Activated CD8-positive, alpha-beta memory T cell treated with anti-CD3 and anti-CD28 coated beads for 36 hours (primary cell): ENCODE results near the gene SOCS7. TPM values are rescaled to one million over a fixed set of nuclear protein-coding genes. Genes with fewer than 3 reads are reported as not detected.

ENCODE experiments used
- CTCF ChIA-PET: fragments of 350-600 bp; sonication (Branson Sonifier 250); formaldehyde crosslinking; loops from one replicate; lab custom pipeline; 2021; ENCODE audit warnings: antibody characterized with exemption; lab: Charles Lee
- POLR2A ChIA-PET: fragments of 350-600 bp; sonication (Branson Sonifier 250); formaldehyde crosslinking; loops from one replicate; lab custom pipeline; 2021; ENCODE audit warnings: antibody characterized with exemption; lab: Charles Lee
- total RNA-seq, 2 experiments: library from RNA; stranded (reverse); gene quantifications; one replicate each; pipeline ENCODE4 v1.2.3, GENCODE V29; 2021

SOCS7 gene
- total RNA-seq, 2 experiments from 2014 or later = 19.9 to 23.4 TPM

GRCh38 chr17:38448208-38448771 is 96.6 kb downstream of the SOCS7 start:
- POLR2A ChIA-PET = no interaction called here
- CTCF ChIA-PET = interaction anchor here (1.1 kb wide), 1 partner anchor 37 kb away, joined by 3 read pairs; no protein-coding TSS in a partner anchor

GRCh38 chr17:38449364-38449763 is 97.7 kb downstream of the SOCS7 start:
- POLR2A ChIA-PET = no interaction called here
- CTCF ChIA-PET = interaction anchor here (1.2 kb wide), 1 partner anchor 10 kb away, joined by 4 read pairs; no protein-coding TSS in a partner anchor

GRCh38 chr17:38450557-38451029 is 98.9 kb downstream of the SOCS7 start:
- CTCF ChIA-PET = interaction anchor here (1.2 kb wide), 1 partner anchor 9 kb away, joined by 4 read pairs; no protein-coding TSS in a partner anchor
- POLR2A ChIA-PET = no interaction called here

GRCh38 chr17:38451030-38451839 is 99.6 kb downstream of the SOCS7 start:
- ChIA-PET POLR2A (interaction anchor here (0.6 kb wide), 1 partner anchor 127 kb away, joined by 4 read pairs; no protein-coding TSS in a partner anchor), CTCF (no interaction called here)

DNA sequence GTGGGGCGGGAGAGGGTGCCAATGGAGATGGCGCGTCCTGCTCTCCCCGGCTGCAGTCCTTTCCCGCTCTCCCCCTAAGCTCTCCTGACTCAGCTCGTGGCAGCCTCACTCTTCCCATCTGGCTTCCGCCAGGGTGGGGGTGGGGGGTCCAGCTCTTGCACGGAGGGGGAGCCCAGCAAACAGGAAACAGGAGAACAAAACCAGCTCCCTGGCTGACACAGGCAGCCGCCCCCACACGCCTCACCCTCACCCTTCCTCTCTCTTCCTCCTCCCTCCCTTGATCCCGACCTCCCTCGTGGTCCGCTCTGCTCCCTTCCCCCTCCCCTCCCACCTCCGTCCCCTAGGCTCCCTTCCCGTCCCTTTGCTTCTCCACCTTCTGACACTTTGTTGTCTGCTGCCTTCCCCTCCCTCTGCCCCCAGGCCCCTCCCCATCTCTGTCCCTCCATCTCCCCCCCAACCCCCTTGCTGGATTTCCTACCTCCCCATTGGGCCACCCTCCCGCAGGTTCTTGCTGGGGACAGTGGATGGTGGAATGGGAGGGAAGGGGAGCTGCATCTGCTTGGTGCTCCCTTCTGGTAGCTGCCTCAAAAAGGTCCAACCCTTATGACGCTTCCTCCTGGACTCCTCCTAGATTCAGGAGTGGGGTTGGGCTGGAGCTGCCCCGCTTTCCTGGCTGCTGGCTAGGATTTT is 100.3 kb downstream of the SOCS7 start:
- ChIA-PET CTCF (no interaction called here), POLR2A (no interaction called here)

DNA sequence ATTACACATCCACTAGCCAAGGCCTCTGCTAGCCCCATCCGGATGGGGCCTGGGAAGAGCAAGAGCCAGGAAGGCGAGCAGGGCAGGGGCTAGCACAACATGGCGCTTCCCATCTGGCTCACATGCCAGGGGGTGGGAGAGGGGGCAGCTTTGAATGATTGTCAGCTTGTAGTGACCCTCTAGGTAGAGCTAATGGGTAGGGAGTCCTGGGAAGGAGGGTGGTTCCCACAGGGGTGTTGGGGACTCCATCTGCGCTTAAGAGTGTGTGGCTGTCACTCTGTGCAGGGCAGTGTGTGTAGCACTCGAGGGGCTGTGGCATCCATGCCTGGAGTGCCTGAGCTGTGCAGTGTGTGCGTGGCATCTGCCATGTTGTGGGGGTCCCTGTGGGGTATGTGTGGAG is 101.1 kb downstream of the SOCS7 start:
- POLR2A ChIA-PET = no interaction called here

DNA sequence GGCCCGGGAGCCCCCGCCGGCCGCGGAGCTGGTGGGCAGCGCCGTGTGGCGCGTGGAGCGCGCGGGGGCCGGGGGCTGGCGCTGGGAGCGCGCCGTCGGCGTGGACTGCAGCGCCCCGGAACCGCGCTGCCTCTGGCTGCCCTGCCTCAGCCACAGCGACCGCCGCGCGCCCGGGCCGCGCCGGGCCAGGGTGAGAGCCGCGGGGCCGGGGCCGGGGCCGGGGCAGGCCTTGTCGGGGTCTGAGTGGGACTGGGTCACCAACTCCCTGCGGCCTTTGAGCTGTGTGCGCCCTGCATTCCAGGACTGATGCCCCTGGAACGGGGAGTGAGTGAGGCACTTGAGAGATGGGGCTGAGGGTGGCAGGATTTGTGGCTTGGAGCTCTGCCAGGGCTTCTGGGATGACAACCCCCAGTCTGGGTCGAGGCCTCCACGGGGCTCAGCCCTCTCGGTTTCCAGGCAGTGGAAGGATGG is 102.3 kb downstream of the SOCS7 start:
- POLR2A ChIA-PET = no interaction called here
- CTCF ChIA-PET = interaction anchor here (0.9 kb wide), 1 partner anchor 31 kb away, joined by 3 read pairs; no protein-coding TSS in a partner anchor

More for the DNA sequence above, 101.1 kb downstream of the SOCS7 start:
- CTCF ChIA-PET = no interaction called here

DNA sequence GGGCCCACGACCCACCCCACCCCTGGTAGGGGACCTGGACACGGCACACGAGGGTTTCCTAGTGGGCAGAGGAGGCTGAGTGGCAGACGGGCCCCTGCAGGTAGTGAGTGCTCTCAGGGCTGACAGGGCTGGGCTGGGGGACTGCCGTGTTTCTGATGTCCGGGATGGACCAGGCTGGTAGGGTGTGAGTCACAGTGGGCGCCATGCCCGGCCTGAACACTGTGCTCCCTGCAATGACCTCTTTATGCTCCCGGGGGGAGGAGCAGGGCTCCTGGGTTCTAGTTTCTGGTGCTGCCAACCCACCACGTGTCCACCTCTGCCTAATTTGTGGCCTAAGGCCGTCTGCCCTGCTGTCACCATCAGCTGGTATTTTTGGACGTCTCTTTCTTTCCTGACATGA is 102.9 kb downstream of the SOCS7 start:
- CTCF ChIA-PET = interaction anchor here (0.9 kb wide), 1 partner anchor 32 kb away, joined by 3 read pairs; no protein-coding TSS in a partner anchor
- POLR2A ChIA-PET = no interaction called here

Other genes with a start within 250 kb of the SOCS7 start
- not detected for gene TBC1D3E, start 223.9 kb upstream of the SOCS7 start, total RNA-seq
- gene TBC1D3, start 159.3 kb upstream of the SOCS7 start, total RNA-seq = not detected
- gene MRPL45, start 54.7 kb upstream of the SOCS7 start, total RNA-seq = 10 to 100 TPM; 67.7 to 68.6 TPM
- gene GPR179, start 7.9 kb upstream of the SOCS7 start, total RNA-seq = under 1 TPM; 0.06 to 0.30 TPM
- gene ARHGAP23, start 76.6 kb downstream of the SOCS7 start, total RNA-seq = under 1 TPM; 0.13 to 0.27 TPM